Nephron progenitor cell (in vitro differentiated cells): Measurements from ENCODE around the gene MAPK9.

ENCODE experiments used
- DNase-seq: peaks from one replicate; pipeline ENCODE4 v3.0.0; 2021
- H3K27ac Mint-ChIP-seq: 2 replicates; pipeline ENCODE4 v1.8.0; 2021; ENCODE audit warnings: mild to moderate bottlenecking, moderate library complexity, mixed read lengths
- H3K27me3 Mint-ChIP-seq: 2 replicates; pipeline ENCODE4 v1.8.0; 2021; ENCODE audit warnings: mild to moderate bottlenecking, low read depth, mixed read lengths; ENCODE audit not compliant: poor library complexity
- H3K36me3 Mint-ChIP-seq: 2 replicates; pipeline ENCODE4 v1.8.0; 2021; ENCODE audit warnings: low read depth, mixed read lengths
- H3K4me1 Mint-ChIP-seq: 2 replicates; pipeline ENCODE4 v1.8.0; 2021; ENCODE audit warnings: mixed read lengths
- H3K4me3 Mint-ChIP-seq: 2 replicates; pipeline ENCODE4 v1.8.0; 2021; ENCODE audit warnings: mild to moderate bottlenecking, moderate library complexity, mixed read lengths
- H3K9me3 Mint-ChIP-seq: 2 replicates; pipeline ENCODE4 v1.8.0; 2021; ENCODE audit warnings: mild to moderate bottlenecking, moderate library complexity, mixed read lengths
- CTCF ChIP-seq: fragments of 200-600 bp; sonication (generic); IDR thresholded peaks from 2 replicates; pipeline ENCODE4 v1.5.0; 2021; ENCODE audit warnings: antibody characterized with exemption

MAPK9 gene

GRCh38 chr5:180202939-180203573 is 88.8 kb downstream of the MAPK9 start:
- no peaks in the 10 kb centered on the region for H3K36me3 Mint-ChIP-seq
- no peaks in the 10 kb centered on the region for H3K9me3 Mint-ChIP-seq
- peaks cover 24% of the 10 kb centered on the region for H3K27me3 Mint-ChIP-seq
- no peak overlapping the region for H3K4me3 Mint-ChIP-seq
- no peak for DNase-seq
- H3K4me1 Mint-ChIP-seq = peaks cover under 1% of the 10 kb centered on the region
- no peak for TF ChIP-seq CTCF
- H3K27ac Mint-ChIP-seq = no peak overlapping the region

GRCh38 chr5:180201051-180201987 is 90.6 kb downstream of the MAPK9 start:
- no peaks in the 10 kb centered on the region for H3K4me1 Mint-ChIP-seq
- no peaks in the 10 kb centered on the region for H3K36me3 Mint-ChIP-seq
- H3K4me3 Mint-ChIP-seq = no peak overlapping the region
- H3K27ac Mint-ChIP-seq = no peak overlapping the region
- peaks cover 9% of the 10 kb centered on the region for H3K27me3 Mint-ChIP-seq
- no peak for DNase-seq
- no peaks in the 10 kb centered on the region for H3K9me3 Mint-ChIP-seq
- peak; percentile 35 for TF ChIP-seq CTCF

GRCh38 chr5:180199390-180199789 is 92.5 kb downstream of the MAPK9 start:
- H3K36me3 Mint-ChIP-seq = no peaks in the 10 kb centered on the region
- peaks cover 8% of the 10 kb centered on the region for H3K27me3 Mint-ChIP-seq
- DNase-seq = no peak
- no peak overlapping the region for H3K4me3 Mint-ChIP-seq
- no peak overlapping the region for H3K27ac Mint-ChIP-seq
- H3K4me1 Mint-ChIP-seq = peaks cover 2% of the 10 kb centered on the region
- TF ChIP-seq CTCF = no peak
- no peaks in the 10 kb centered on the region for H3K9me3 Mint-ChIP-seq

GRCh38 chr5:180198208-180198607 is 93.7 kb downstream of the MAPK9 start:
- no peak overlapping the region for H3K27ac Mint-ChIP-seq
- TF ChIP-seq CTCF = no peak
- peaks cover 8% of the 10 kb centered on the region for H3K9me3 Mint-ChIP-seq
- peaks cover 3% of the 10 kb centered on the region for H3K27me3 Mint-ChIP-seq
- DNase-seq = no peak
- H3K4me3 Mint-ChIP-seq = no peak overlapping the region
- H3K36me3 Mint-ChIP-seq = no peaks in the 10 kb centered on the region
- peaks cover 11% of the 10 kb centered on the region for H3K4me1 Mint-ChIP-seq

- Mint-ChIP-seq H3K4me1 (peaks cover 11% of the 10 kb centered on the region), H3K4me3 (no peak overlapping the region), H3K9me3 (peaks cover 9% of the 10 kb centered on the region), H3K27me3 (no peaks in the 10 kb centered on the region), H3K27ac (no peak overlapping the region), H3K36me3 (no peaks in the 10 kb centered on the region)
- no peak for DNase-seq
- TF ChIP-seq CTCF = no peak
These were observed 94.7 kb downstream of the MAPK9 start for GRCh38 chr5:180197016-180197702.
